GM18519 (cell line): ENCODE data around the gene NPLOC4.
"Not testable (repeated sequence)": the region's sequence is repeated elsewhere in the genome, so short reads cannot be mapped to it uniquely, and the experiment has no call there.

Source experiments
- ATAC-seq: cut with Tn5 transposase; IDR thresholded peaks from one replicate; pipeline ENCODE4 v1.9.1; 2021; ENCODE audit warnings: mild to moderate bottlenecking, moderate library complexity; ENCODE audit not compliant: unreplicated experiment, low FRiP score

Gene NPLOC4

GRCh38 chr17:81538651-81539570, 98.0 kb downstream of the NPLOC4 start:
- no peak for ATAC-seq

GRCh38 chr17:81537856-81538555, 98.9 kb downstream of the NPLOC4 start:
- ATAC-seq: no peak

DNA sequence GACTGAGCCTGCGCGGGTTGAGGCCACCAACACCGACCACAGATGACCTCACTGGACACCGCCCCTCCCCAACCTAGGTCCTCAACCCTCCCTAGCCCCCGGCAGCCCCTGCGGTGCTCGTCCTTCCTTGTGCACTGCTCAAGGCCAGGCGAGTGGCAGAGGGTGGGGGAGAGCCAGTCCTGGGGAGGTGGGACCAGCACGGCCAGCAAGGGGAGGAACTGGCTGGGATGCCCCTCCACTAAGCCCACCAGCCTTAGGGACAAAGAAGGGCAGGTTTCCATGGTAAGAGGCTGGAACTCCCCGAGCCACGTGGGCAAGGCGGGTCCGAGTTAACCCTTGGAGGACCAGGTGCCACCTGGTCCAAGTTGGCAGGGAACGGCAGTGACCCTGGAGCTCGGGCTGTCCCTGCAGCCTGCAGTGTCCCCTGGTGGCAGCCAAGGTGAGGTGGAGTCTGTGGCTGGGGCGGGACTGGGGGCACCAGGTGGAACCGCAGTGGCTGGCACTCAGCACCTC, 99.5 kb downstream of the NPLOC4 start:
- no peak for ATAC-seq

GRCh38 chr17:81536299-81537290, 100.3 kb downstream of the NPLOC4 start:
- ATAC-seq: no peak

DNA sequence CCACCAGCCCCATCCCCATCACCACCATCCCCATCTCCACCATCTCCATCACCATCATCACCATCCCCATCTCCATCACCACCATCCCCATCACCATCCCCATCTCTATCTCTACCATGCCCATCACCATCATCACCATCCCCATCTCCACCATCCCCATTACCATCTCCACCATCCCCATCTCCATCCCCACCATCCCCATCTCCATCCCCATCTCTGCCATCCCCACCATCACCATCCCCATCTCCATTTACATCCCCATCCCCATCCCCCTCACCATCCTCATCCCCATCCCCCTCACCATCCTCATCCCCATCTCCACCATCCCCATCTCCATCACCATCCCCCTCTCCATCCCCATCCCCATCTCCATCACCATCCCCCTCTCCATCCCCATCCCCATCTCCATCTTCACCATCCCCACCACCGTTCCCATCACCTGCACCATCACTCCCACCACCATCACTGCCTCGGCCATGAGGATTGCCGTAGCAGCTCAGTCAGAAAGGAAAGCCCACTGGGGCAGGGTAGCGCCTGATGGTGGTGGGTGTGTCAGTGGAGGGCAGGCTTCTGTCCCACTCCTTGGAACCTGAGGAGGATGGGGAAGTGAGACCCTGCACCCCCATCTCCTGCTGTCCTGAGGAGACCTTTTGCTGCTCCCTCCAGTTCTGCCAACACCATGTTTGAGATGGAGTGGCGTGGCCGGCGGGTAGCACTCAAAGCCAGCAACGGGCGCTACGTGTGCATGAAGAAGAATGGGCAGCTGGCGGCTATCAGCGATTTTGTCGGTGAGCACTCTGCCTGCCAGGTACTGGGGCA, 101.2 kb downstream of the NPLOC4 start:
- ATAC-seq: no peak

GRCh38 chr17:81535007-81535328, 101.9 kb downstream of the NPLOC4 start:
- ATAC-seq: no peak

DNA sequence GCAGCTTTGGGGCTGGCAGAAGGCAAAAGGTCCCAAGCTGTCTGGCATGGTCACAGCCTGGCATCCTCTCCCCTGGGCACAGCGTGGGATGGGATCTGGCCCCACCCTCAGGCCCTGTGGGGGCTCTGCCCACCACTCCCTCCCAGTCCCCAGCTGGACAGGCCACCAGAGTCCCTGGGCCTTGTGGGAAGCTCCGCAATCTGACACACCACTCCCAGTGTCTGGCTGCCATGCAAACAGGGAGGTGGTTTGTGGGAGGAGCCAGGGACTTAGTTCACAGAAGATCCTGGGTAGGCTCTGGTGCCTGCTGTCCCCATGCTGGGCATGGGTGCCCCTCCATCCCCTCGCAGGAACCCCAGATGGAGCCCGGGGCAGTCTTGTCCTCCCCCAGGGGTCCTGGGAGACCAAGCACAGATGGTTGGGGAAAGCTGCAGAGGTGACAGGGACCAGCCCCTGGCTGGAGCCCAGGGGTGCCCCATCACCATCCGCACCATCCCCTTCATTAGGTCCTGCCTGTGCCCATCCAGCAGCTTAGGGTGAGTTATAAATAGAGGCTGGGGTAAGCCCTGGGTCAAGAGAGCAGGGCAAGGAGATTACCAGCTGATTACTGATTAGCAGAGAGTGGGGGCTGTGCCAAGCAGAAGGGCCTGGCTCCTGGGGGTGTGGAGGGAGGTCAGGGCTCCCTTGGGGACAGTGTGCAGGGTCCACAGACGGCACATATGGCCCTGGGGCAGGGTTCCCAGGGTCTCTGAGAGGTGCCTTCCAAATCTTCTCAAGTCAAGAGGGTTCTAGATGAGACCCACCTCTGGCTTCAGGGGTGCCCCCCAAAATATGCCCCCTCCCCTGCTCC, 102.5 kb downstream of the NPLOC4 start:
- no peak for ATAC-seq

GRCh38 chr17:81533339-81534141, 103.4 kb downstream of the NPLOC4 start:
- no peak for ATAC-seq

DNA sequence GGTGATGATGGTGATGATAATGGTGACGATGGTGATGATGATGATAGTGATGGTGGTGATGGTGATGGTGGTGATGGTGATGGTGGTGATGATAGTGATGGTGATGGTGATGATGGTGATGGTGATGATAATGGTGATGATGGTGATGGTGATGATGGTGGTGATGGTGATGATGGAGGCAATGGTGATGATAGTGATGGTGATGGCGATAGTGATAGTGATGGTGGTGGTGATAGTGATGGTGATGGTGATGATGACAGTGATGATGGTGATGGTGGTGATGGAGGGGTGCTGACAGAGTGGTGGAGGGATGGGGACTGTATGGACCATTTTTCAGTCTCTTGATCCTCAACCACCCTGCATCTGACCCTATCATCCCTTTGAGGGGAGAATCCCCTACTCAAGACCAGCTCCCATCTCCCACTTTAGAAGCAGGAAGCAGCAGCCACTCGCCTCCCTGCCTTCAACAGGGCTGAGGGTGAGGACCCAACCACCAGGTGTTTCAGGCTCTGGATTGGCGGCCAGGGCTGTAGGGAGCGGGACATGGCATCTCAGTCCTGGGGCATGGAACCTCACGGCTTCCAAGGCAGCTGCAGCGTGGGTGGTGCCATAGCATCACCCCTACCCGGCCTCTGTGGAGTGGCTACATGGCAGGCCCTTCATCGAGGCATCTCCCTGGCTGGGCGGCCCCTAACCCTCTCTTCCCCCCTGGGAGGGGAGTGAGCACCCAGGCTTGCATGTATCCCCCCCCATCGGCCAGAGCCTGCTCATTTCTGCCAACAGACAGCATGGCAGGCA, 104.2 kb downstream of the NPLOC4 start:
- ATAC-seq: no peak

DNA sequence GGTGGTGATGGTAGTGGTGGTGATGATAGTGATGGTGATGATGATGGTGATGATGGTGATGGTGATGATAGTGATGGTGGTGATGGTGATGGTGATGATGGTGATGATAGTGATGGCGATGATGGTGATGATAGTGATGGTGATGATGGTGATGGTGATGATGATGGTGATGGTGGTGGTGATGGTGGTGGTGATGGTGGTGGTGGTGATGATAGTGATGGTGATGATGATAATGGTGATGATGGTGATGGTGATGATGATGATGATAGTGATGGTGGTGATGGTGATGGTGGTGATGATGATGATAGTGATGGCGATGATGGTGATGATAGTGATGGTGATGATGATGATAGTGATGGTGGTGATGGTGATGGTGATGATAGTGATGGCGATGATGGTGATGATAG, 104.9 kb downstream of the NPLOC4 start:
- ATAC-seq: not testable (repeated sequence)

- ATAC-seq: not testable (repeated sequence)
Measured at GRCh38 chr17:81531013-81531412, 105.9 kb downstream of the NPLOC4 start.

DNA sequence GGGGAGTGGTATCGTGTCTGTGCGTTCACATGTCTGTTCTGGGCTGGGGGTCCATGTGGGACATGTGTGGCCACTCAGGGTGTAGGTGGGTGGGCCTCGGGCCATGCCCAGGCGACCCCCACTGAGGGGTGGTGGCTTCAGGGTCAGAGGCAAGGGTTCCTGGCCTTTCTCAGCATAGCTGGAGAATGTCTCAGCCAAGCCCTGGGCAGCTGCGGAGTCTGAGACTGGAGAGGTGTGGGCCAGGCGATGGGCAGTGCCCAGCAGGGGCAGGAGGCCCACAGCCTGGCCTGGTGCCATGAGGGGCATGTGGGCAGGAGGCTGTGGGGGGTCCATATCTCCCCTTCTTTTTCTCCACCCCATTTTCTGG, 107.5 kb downstream of the NPLOC4 start:
- no peak for ATAC-seq

DNA sequence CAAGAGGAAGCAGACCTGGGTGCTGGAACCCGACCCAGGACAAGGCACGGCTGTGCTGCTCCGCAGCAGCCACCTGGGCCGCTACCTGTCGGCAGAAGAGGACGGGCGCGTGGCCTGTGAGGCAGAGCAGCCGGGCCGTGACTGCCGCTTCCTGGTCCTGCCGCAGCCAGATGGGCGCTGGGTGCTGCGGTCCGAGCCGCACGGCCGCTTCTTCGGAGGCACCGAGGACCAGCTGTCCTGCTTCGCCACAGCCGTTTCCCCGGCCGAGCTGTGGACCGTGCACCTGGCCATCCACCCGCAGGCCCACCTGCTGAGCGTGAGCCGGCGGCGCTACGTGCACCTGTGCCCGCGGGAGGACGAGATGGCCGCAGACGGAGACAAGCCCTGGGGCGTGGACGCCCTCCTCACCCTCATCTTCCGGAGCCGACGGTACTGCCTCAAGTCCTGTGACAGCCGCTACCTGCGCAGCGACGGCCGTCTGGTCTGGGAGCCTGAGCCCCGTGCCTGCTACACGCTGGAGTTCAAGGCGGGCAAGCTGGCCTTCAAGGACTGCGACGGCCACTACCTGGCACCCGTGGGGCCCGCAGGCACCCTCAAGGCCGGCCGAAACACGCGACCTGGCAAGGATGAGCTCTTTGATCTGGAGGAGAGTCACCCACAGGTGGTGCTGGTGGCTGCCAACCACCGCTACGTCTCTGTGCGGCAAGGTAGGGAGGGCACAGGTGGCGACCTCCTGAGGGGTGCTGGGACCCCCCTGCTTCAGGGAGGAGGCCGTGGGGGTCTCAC, 108.1 kb downstream of the NPLOC4 start:
- ATAC-seq: no peak

DNA sequence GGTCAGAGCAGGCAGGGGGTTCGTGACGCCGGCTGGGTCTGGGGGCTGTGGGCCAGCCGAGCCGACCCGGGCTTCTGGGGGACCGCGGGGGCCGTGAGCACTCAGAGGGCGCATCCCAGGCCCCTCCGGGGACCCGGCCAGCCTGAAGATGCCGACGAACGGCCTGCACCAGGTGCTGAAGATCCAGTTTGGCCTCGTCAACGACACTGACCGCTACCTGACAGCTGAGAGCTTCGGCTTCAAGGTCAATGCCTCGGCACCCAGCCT, 108.6 kb downstream of the NPLOC4 start:
- no peak for ATAC-seq

GRCh38 chr17:81527591-81528383, 109.1 kb downstream of the NPLOC4 start, which contains the start of gene FSCN2:
TSS of gene FSCN2 (plus strand) at chr17:81528377. CDS start at chr17:81528532, 155 bp downstream.
- ATAC-seq: no peak
